Fibroblast of mammary gland (primary cell): ENCODE results near the gene NISCH.

ENCODE experiments used
- DNase-seq: peaks from one replicate; pipeline ENCODE4 v3.0.0-alpha.2; 2010; ENCODE audit warnings: low read depth
- H3K4me3 ChIP-seq: 2 replicates; pipeline ENCODE4 v1.5.1; 2011; ENCODE audit warnings: low read depth, mild to moderate bottlenecking, low read length, moderate library complexity; ENCODE audit not compliant: control insufficient read depth
- CTCF ChIP-seq: conservative IDR thresholded peaks from 2 replicates; pipeline ENCODE4 v1.5.1; 2011; ENCODE audit warnings: low read depth, low read length, inconsistent platforms; ENCODE audit not compliant: control insufficient read depth, insufficient read depth

NISCH gene

GRCh38 chr3:52447512-52448355 lies 7.7 kb upstream of the NISCH start:
- no peak for DNase-seq
- TF ChIP-seq CTCF: no peak
- H3K4me3 ChIP-seq: no peak overlapping the region

- no peak for DNase-seq
- no peak overlapping the region for H3K4me3 ChIP-seq
- no peak for TF ChIP-seq CTCF
These were observed 4.7 kb upstream of the NISCH start for GRCh38 chr3:52450489-52451236.

- no peak for DNase-seq
- H3K4me3 ChIP-seq: no peak overlapping the region
- TF ChIP-seq CTCF: no peak
These were observed 3.9 kb upstream of the NISCH start for GRCh38 chr3:52451237-52452083.

GRCh38 chr3:52452126-52452525 lies 3.3 kb upstream of the NISCH start:
- no peak overlapping the region for H3K4me3 ChIP-seq
- TF ChIP-seq CTCF: no peak

GRCh38 chr3:52452570-52453221 lies 2.7 kb upstream of the NISCH start:
- H3K4me3 ChIP-seq: no peak overlapping the region
- DNase-seq: no peak
- TF ChIP-seq CTCF: no peak

More at GRCh38 chr3:52452126-52452525, 3.3 kb upstream of the NISCH start:
- DNase-seq: no peak

GRCh38 chr3:52453496-52454249 lies 1.7 kb upstream of the NISCH start, which contains the start of gene TNNC1:
Gene TNNC1, minus strand, starts transcription at chr3:52454041. Its CDS starts 26 bp downstream, at chr3:52454015.
- DNase-seq: no peak
- no peak for TF ChIP-seq CTCF
- H3K4me3 ChIP-seq: peak within 1 kb of the TSS; percentile 52
